Subcutaneous adipose tissue (tissue), 4 donors: ENCODE measurements around the gene TLR7. TPM values are rescaled to one million over a fixed set of nuclear protein-coding genes. Genes with fewer than 3 reads are reported as not detected.

Experiments used
- total RNA-seq, 4 donors: library from RNA; depleted of rRNA; stranded (reverse); fragments of >200 nt; gene quantifications; one replicate each; pipeline ENCODE4 v1.1.0, GENCODE V29; 2016
- TF ChIP-seq, protein P1 (sequence below): fragments of 450-650 bp; IDR thresholded peaks from one replicate; pipeline ENCODE4 v1.5.1; 2016; ENCODE audit warnings: low read depth, mild to moderate bottlenecking, control low read depth, antibody characterized with exemption, moderate library complexity

The TLR7 gene
- 1 to 10 TPM in 2 of 4 donors, under 1 TPM in 2; 0.19 to 5.3 (median 1.8) TPM for total RNA-seq

DNA sequence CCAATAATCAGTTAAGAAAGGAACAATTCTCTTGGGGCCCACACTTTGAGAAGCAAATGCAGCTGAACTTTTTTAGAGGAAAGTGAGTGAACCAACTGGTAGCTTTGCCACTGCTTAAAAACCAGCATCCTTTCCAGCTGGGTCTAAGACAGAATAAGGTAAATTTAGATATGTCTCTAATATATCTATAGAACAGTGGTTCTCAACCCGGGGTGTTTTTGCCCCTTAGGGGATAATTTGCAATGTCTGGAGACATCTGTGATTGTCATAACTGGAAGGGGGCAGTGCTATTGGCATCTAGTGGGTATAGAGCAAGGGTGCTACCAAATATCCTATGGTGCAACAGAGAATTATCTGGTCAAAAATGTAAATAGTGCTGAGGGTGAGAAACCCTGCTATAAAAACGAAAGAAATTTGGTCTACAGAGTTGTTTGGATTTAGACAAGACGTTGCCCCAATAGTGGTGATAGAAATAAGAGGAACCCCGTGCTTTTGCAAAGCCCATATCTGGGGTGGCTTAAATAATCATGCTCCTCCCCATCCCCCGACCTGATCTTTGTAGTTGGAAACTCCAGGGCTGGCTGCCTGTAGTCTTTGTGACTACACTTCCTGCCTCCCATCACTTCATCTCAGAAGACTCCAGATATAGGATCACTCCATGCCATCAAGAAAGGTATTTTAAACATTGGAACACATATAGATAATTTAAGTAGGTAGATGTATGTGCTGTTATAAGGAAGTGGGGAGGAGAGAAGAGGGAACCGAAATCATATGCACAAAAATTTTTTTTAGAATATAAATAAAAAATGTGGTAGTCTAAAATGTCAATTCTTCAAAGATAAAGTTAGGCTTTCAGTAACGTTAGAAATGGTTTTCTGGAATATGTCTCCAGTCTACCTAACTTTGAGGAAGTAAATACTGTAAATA is at the start of gene TLR7:
TLR7 (plus strand) TSS at position 622 of the 927 bp plus-strand sequence. CDS start 507 bp downstream, outside the sequence.
- TF ChIP-seq, protein P1, sequence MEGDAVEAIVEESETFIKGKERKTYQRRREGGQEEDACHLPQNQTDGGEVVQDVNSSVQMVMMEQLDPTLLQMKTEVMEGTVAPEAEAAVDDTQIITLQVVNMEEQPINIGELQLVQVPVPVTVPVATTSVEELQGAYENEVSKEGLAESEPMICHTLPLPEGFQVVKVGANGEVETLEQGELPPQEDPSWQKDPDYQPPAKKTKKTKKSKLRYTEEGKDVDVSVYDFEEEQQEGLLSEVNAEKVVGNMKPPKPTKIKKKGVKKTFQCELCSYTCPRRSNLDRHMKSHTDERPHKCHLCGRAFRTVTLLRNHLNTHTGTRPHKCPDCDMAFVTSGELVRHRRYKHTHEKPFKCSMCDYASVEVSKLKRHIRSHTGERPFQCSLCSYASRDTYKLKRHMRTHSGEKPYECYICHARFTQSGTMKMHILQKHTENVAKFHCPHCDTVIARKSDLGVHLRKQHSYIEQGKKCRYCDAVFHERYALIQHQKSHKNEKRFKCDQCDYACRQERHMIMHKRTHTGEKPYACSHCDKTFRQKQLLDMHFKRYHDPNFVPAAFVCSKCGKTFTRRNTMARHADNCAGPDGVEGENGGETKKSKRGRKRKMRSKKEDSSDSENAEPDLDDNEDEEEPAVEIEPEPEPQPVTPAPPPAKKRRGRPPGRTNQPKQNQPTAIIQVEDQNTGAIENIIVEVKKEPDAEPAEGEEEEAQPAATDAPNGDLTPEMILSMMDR, result no peak

DNA sequence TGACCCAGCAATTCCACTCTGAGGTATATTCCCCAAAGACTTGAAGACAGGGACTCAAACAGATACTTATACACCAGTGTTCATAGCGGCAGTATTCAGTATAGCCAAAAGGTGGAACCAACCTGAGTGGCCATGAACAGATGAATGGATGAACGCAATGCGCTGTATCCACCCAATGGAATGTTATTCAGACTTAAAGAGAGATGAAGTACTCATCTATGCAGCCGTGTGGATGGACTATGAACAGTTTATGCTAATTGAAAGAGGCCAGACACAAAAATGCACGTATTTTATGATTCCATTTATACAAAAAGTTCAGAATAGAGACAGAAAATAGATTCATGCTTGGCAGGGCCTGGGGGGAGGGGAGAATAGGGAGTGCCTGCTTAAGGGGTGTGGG is 49.3 kb upstream of the TLR7 start:
- TF ChIP-seq, protein P1, result no peak

DNA sequence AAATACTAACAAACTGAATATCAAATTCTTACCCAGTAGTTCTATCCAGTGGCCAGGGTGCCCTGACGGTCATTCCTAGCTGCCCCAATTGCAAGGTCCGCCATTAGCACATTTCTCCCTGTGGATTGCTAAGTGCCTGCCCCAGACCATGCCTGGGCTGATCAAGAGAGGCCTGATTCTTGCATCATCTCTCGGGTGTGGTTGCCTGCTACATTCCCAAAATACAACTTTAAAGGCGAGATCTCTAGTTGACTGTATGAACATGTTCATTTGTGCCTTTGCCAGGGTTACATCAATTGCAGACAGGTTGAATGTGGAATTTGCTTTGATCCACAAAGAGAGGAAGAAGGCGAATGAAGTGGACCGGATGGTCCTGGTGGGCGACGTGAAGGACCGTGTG is 47.6 kb upstream of the TLR7 start:
- TF ChIP-seq, protein P1, result no peak

DNA sequence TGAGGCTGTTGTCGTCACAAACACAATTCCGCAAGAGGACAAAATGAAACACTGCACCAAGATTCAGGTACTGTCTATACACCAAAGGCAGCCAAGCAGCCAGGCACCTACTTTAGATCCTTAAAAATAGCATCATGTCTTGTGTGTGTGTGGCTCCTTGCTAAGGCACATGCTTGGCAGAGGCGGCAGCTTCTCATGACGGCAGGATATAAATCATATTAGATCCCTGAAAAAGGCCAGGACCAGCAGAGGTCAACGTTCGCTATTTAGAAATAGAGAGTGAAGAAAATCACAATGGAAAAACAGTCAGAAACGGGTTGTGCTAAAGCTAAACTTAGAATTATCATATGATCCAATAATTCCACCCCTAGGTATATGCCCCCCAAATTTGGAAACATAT is 46.1 kb upstream of the TLR7 start:
- TF ChIP-seq, protein P1, result no peak

DNA sequence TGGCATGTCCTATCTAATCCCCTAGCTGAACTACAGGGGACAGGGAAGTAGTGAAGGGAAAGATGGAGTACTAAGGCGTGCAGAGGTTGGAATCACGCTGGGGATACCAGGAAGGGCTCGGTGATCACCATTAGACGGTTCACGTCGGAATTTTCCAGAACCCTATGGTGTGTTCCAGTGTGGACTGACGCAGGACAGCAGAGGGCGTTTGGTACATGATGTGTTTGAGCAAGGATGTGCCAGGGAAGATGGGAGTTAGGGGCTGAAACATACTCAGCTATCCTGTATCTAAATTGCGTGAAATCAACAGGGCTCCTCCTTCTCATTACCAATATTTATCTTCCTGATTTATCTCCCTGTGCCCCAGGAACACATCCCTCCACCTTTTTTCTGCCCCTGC is 41.9 kb upstream of the TLR7 start:
- TF ChIP-seq, protein P1, result no peak

DNA sequence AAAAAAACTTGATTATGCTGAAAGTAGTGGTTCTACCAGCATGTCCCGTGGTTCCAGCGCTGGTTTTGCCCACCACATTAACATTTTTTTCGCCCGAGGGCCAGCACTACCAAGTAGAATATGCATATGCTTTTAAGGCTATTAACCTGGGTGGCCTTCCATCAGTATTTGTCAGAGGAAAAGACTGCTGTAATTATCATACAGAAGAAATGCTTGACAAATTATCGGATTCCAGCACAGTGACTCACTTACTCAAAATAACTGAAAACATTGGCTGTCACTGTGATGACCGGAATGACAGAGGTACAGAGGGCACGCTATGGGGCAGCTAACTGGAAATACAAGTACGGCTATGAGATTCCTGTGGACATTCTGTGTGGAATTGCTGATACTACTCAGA is 41.1 kb upstream of the TLR7 start:
- TF ChIP-seq, protein P1, result no peak

DNA sequence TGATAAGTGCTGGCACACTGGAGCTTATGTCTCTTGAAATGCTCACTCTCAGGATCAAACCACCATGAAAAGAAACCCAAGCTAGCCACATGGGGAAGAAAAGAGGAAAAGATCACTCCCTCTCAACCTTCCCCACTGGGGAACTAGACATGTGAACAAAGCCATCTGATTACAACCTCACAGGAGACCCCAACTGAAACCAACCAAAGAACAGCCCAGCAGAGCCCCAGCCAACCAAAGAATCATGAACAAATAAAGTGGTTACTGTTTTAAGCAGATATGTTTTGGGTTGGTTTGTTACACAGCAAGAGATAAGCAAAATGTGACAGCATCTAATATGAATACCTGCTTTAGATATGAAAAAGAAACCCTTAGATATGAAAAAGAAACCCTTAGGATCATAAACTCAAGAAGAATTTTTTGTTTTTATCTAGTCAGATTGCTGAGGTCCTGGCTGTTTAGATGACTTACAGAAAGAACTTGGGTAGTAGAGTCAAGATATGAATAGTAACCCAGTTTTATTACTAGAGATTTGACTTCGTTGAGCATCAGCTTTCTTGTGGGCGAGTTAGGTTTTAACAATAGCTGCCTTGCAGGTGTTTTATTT is 23.7 kb upstream of the TLR7 start:
- TF ChIP-seq, protein P1, result no peak
